GM23338 (cell line): Measurements from ENCODE around the gene KCNH5. TPM values are rescaled to one million over a fixed set of nuclear protein-coding genes. Genes with fewer than 3 reads are reported as not detected.

Experiments used
- ATAC-seq: fragments of 200-7000 bp; cut with Tn5 transposase; 3 replicates; pipeline ENCODE4 v1.9.1; 2020
- DNase-seq: peaks from one replicate; pipeline ENCODE4 v3.0.0-alpha.2; 2015; ENCODE audit warnings: low spot score
- H2AFZ ChIP-seq: fragments of 200-600 bp; sonication (generic); 2 replicates; pipeline ENCODE4 v1.8.0; 2016; ENCODE audit warnings: antibody characterized with exemption, mild to moderate bottlenecking, moderate library complexity
- H3F3A ChIP-seq: fragments of 200-600 bp; sonication (generic); replicated peaks from 2 replicates; pipeline ENCODE4 v1.8.0; 2017; ENCODE audit warnings: antibody characterized with exemption, mixed run types, low read depth
- H3K27ac ChIP-seq: fragments of 200-600 bp; sonication (generic); 2 replicates; pipeline ENCODE4 v1.6.1; 2016; ENCODE audit warnings: low read depth
- H3K27me3 ChIP-seq: fragments of 200-600 bp; sonication (generic); 2 replicates; pipeline ENCODE4 v1.8.0; 2016; ENCODE audit warnings: mild to moderate bottlenecking, mixed run types, moderate library complexity; ENCODE audit not compliant: insufficient read depth
- H3K36me3 ChIP-seq: fragments of 200-600 bp; sonication (generic); 2 replicates; pipeline ENCODE4 v1.8.0; 2016; ENCODE audit warnings: mild to moderate bottlenecking; ENCODE audit not compliant: insufficient read depth
- H3K4me1 ChIP-seq: fragments of 200-600 bp; sonication (generic); 2 replicates; pipeline ENCODE4 v1.8.0; 2016; ENCODE audit warnings: mild to moderate bottlenecking, moderate library complexity; ENCODE audit not compliant: insufficient read depth
- H3K4me2 ChIP-seq: fragments of 200-600 bp; sonication (generic); 2 replicates; pipeline ENCODE4 v1.7.1; 2017; ENCODE audit warnings: mixed run types
- H3K4me3 ChIP-seq: fragments of 200-600 bp; sonication (generic); 2 replicates; pipeline ENCODE4 v1.6.1; 2016; ENCODE audit warnings: mixed run types
- H3K79me2 ChIP-seq: fragments of 200-600 bp; sonication (generic); replicated peaks from 2 replicates; pipeline ENCODE4 v1.8.0; 2017; ENCODE audit warnings: mild to moderate bottlenecking; ENCODE audit not compliant: insufficient read depth
- H3K9me2 ChIP-seq: fragments of 200-600 bp; sonication (generic); 2 replicates; pipeline ENCODE4 v1.8.0; 2017; ENCODE audit not compliant: insufficient read depth
- H4K20me1 ChIP-seq: fragments of 200-600 bp; sonication (generic); replicated peaks from 2 replicates; pipeline ENCODE4 v1.8.0; 2017; ENCODE audit warnings: mild to moderate bottlenecking; ENCODE audit not compliant: insufficient read depth
- H3K27ac Mint-ChIP-seq: 2 replicates; pipeline ENCODE4 v1.8.0; 2020; ENCODE audit warnings: inconsistent platforms, mild to moderate bottlenecking, moderate library complexity, mixed read lengths
- H3K27me3 Mint-ChIP-seq: 3 replicates; pipeline ENCODE4 v1.8.0; 2022; ENCODE audit warnings: low read depth, mild to moderate bottlenecking, moderate library complexity, mixed read lengths, inconsistent platforms; ENCODE audit not compliant: insufficient read depth, poor library complexity
- H3K36me3 Mint-ChIP-seq: 3 replicates; pipeline ENCODE4 v1.8.0; 2021; ENCODE audit warnings: low read depth, mild to moderate bottlenecking, inconsistent platforms, moderate library complexity, mixed read lengths
- H3K4me1 Mint-ChIP-seq: 3 replicates; pipeline ENCODE4 v1.8.0; 2020; ENCODE audit warnings: mild to moderate bottlenecking, inconsistent platforms, mixed read lengths
- H3K4me3 Mint-ChIP-seq: 3 replicates; pipeline ENCODE4 v1.8.0; 2021; ENCODE audit warnings: moderate library complexity, mild to moderate bottlenecking, inconsistent platforms, mixed read lengths
- H3K9me3 Mint-ChIP-seq: 3 replicates; pipeline ENCODE4 v1.8.0; 2020; ENCODE audit warnings: moderate library complexity, mild to moderate bottlenecking, inconsistent platforms, mixed read lengths
- CREB1 ChIP-seq: fragments of 250-450 bp; sonication (Bioruptor Pico); IDR thresholded peaks from 2 replicates; pipeline ENCODE4 v1.5.0; 2020; ENCODE audit warnings: low read depth, mild to moderate bottlenecking, moderate library complexity
- EZH2 ChIP-seq: fragments of 200-600 bp; sonication (generic); IDR thresholded peaks from one replicate; pipeline ENCODE4 v1.8.0; 2017; ENCODE audit warnings: antibody characterized with exemption, mild to moderate bottlenecking, low read depth; ENCODE audit not compliant: unreplicated experiment
- EZH2phosphoT487 ChIP-seq: fragments of 200-600 bp; sonication (generic); IDR thresholded peaks from one replicate; pipeline ENCODE4 v1.8.1; 2018; ENCODE audit warnings: antibody characterized with exemption; ENCODE audit not compliant: unreplicated experiment
- JUNB ChIP-seq: IDR thresholded peaks from one replicate; pipeline ENCODE4 v1.6.1; 2016; ENCODE audit warnings: antibody characterized with exemption; ENCODE audit not compliant: unreplicated experiment
- POLR2AphosphoS5 ChIP-seq: IDR thresholded peaks from 2 replicates; pipeline ENCODE4 v1.6.1; 2016; ENCODE audit warnings: antibody characterized with exemption, low read depth
- STAT1 ChIP-seq: IDR thresholded peaks from one replicate; pipeline ENCODE4 v1.6.1; 2016; ENCODE audit warnings: antibody characterized with exemption; ENCODE audit not compliant: unreplicated experiment
- ZNF114 ChIP-seq: fragments of 250-450 bp; sonication (Bioruptor Pico); IDR thresholded peaks from 2 replicates; pipeline ENCODE4 v1.5.0; 2020; ENCODE audit warnings: mild to moderate bottlenecking, moderate library complexity
- polyA plus RNA-seq: library from polyadenylated mRNA; unstranded; fragments of >200 nt; fragmentation: Nextera tagmentation; extraction: Ambion mirVana; gene quantifications from 2 replicates; pipeline ENCODE4 v1.2.1, GENCODE V29; 2016
- total RNA-seq: library from RNA; depleted of rRNA; stranded (reverse); fragments of >200 nt; shearing (Covaris generic); gene quantifications from 2 replicates; pipeline ENCODE4 v1.2.3, GENCODE V29; 2014
- TF ChIP-seq, protein P1 (sequence below), 2 experiments: fragments of 200-600 bp in 1 of 2; sonication (generic) in 1 of 2; conservative IDR thresholded peaks; 2 replicates each; pipeline versions ENCODE4 v1.5.1 to v1.6.1; 2016 to 2017; ENCODE audit warnings: antibody characterized with exemption in 2 of 2, low read depth in 2 of 2, mild to moderate bottlenecking in 2 of 2, moderate library complexity in 1 of 2
- TF ChIP-seq, protein P2 (sequence below): fragments of 250-450 bp; sonication (Bioruptor Pico); IDR thresholded peaks from 2 replicates; pipeline ENCODE4 v1.5.0; 2020; ENCODE audit warnings: mild to moderate bottlenecking, moderate library complexity
- TF ChIP-seq, protein P3 (sequence below): IDR thresholded peaks from 2 replicates; pipeline ENCODE4 v1.6.1; 2016; ENCODE audit warnings: antibody characterized with exemption

The KCNH5 gene
- total and polyA plus RNA-seq, 2 experiments from 2014 or later: 0.71 to 0.83 TPM

DNA sequence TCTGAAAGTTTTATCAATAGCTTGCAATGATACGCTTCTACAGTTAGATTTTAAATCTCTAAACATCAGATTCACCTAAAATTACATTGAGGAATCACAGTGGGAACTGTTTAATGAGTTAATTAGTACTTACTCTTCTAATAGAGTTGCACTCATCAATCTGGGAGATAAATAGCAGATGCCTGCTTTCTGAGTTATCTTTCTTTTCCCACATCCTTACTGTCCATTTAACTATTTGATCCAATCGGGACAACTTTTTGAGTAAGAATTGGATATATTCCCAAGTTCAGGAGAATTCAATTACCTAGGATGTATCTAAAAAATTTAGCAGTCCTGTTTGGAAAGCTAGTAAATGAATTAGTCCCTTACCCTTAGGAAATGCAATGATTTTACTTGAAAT lies 162.3 kb downstream of the KCNH5 start:
- H3K27me3 Mint-ChIP-seq: no peaks in the 10 kb centered on the region
- no peak overlapping the region for H3K4me3 Mint-ChIP-seq
- no peak for ATAC-seq
- Histone ChIP-seq H3K4me2 (no peak overlapping the region), H3K4me3 (no peak overlapping the region), H3K36me3 (no peaks in the 10 kb centered on the region), H3K27me3 (no peaks in the 10 kb centered on the region), H3K4me1 (no peaks in the 10 kb centered on the region), H2AFZ (no peak overlapping the region), H3K27ac (no peak overlapping the region), H3K9me2 (no peaks in the 10 kb centered on the region), H4K20me1 (no peaks in the 10 kb centered on the region), H3K79me2 (no peaks in the 10 kb centered on the region), H3F3A (no peaks in the 10 kb centered on the region)
- TF ChIP-seq CREB1 (no peak), EZH2phosphoT487 (no peak), ZNF114 (CRISPR knock-in tag) (no peak), STAT1 (no peak), POLR2AphosphoS5 (no peak), JUNB (no peak), EZH2 (no peak)
- TF ChIP-seq, protein P1, sequence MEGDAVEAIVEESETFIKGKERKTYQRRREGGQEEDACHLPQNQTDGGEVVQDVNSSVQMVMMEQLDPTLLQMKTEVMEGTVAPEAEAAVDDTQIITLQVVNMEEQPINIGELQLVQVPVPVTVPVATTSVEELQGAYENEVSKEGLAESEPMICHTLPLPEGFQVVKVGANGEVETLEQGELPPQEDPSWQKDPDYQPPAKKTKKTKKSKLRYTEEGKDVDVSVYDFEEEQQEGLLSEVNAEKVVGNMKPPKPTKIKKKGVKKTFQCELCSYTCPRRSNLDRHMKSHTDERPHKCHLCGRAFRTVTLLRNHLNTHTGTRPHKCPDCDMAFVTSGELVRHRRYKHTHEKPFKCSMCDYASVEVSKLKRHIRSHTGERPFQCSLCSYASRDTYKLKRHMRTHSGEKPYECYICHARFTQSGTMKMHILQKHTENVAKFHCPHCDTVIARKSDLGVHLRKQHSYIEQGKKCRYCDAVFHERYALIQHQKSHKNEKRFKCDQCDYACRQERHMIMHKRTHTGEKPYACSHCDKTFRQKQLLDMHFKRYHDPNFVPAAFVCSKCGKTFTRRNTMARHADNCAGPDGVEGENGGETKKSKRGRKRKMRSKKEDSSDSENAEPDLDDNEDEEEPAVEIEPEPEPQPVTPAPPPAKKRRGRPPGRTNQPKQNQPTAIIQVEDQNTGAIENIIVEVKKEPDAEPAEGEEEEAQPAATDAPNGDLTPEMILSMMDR (conservative IDR thresholded peaks at IDR 0.05; ENCODE audit: low read depth in 2 of 2): no peak
- TF ChIP-seq, protein P2, sequence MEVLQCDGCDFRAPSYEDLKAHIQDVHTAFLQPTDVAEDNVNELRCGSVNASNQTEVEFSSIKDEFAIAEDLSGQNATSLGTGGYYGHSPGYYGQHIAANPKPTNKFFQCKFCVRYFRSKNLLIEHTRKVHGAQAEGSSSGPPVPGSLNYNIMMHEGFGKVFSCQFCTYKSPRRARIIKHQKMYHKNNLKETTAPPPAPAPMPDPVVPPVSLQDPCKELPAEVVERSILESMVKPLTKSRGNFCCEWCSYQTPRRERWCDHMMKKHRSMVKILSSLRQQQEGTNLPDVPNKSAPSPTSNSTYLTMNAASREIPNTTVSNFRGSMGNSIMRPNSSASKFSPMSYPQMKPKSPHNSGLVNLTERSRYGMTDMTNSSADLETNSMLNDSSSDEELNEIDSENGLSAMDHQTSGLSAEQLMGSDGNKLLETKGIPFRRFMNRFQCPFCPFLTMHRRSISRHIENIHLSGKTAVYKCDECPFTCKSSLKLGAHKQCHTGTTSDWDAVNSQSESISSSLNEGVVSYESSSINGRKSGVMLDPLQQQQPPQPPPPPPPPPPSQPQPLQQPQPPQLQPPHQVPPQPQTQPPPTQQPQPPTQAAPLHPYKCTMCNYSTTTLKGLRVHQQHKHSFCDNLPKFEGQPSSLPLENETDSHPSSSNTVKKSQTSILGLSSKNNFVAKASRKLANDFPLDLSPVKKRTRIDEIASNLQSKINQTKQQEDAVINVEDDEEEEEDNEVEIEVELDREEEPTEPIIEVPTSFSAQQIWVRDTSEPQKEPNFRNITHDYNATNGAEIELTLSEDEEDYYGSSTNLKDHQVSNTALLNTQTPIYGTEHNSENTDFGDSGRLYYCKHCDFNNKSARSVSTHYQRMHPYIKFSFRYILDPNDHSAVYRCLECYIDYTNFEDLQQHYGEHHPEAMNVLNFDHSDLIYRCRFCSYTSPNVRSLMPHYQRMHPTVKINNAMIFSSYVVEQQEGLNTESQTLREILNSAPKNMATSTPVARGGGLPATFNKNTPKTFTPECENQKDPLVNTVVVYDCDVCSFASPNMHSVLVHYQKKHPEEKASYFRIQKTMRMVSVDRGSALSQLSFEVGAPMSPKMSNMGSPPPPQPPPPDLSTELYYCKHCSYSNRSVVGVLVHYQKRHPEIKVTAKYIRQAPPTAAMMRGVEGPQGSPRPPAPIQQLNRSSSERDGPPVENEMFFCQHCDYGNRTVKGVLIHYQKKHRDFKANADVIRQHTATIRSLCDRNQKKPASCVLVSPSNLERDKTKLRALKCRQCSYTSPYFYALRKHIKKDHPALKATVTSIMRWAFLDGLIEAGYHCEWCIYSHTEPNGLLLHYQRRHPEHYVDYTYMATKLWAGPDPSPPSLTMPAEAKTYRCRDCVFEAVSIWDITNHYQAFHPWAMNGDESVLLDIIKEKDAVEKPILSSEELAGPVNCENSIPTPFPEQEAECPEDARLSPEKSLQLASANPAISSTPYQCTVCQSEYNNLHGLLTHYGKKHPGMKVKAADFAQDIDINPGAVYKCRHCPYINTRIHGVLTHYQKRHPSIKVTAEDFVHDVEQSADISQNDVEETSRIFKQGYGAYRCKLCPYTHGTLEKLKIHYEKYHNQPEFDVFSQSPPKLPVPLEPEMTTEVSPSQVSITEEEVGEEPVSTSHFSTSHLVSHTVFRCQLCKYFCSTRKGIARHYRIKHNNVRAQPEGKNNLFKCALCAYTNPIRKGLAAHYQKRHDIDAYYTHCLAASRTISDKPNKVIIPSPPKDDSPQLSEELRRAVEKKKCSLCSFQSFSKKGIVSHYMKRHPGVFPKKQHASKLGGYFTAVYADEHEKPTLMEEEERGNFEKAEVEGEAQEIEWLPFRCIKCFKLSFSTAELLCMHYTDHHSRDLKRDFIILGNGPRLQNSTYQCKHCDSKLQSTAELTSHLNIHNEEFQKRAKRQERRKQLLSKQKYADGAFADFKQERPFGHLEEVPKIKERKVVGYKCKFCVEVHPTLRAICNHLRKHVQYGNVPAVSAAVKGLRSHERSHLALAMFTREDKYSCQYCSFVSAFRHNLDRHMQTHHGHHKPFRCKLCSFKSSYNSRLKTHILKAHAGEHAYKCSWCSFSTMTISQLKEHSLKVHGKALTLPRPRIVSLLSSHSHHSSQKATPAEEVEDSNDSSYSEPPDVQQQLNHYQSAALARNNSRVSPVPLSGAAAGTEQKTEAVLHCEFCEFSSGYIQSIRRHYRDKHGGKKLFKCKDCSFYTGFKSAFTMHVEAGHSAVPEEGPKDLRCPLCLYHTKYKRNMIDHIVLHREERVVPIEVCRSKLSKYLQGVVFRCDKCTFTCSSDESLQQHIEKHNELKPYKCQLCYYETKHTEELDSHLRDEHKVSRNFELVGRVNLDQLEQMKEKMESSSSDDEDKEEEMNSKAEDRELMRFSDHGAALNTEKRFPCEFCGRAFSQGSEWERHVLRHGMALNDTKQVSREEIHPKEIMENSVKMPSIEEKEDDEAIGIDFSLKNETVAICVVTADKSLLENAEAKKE (CRISPR knock-in tag): no peak
- TF ChIP-seq, protein P3, sequence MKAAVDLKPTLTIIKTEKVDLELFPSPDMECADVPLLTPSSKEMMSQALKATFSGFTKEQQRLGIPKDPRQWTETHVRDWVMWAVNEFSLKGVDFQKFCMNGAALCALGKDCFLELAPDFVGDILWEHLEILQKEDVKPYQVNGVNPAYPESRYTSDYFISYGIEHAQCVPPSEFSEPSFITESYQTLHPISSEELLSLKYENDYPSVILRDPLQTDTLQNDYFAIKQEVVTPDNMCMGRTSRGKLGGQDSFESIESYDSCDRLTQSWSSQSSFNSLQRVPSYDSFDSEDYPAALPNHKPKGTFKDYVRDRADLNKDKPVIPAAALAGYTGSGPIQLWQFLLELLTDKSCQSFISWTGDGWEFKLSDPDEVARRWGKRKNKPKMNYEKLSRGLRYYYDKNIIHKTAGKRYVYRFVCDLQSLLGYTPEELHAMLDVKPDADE: no peak
- no peak overlapping the region for H3K27ac Mint-ChIP-seq
- H3K4me1 Mint-ChIP-seq: no peaks in the 10 kb centered on the region
- H3K9me3 Mint-ChIP-seq: no peaks in the 10 kb centered on the region; the same call in 2 of the 3 replicates
- H3K36me3 Mint-ChIP-seq: no peaks in the 10 kb centered on the region
- DNase-seq: no peak
